GM21423 (cell line): Measurements from ENCODE around the gene CREG2.
"Not testable (repeated sequence)": the region's sequence is repeated elsewhere in the genome, so short reads cannot be mapped to it uniquely, and the experiment has no call there.

Source experiments
- ATAC-seq: cut with Tn5 transposase; IDR thresholded peaks from one replicate; pipeline ENCODE4 v1.9.1; 2021; ENCODE audit warnings: mild to moderate bottlenecking, moderate library complexity; ENCODE audit not compliant: unreplicated experiment

CREG2 gene

GRCh38 chr2:101374821-101375561 is 12.3 kb downstream of the CREG2 start:
- no peak for ATAC-seq

- no peak for ATAC-seq
Measured at GRCh38 chr2:101372792-101373191, 14.5 kb downstream of the CREG2 start.

GRCh38 chr2:101371636-101372035 is 15.7 kb downstream of the CREG2 start:
- no peak for ATAC-seq

GRCh38 chr2:101369100-101369499 is 18.2 kb downstream of the CREG2 start:
- ATAC-seq = no peak

GRCh38 chr2:101368376-101368775 is 18.9 kb downstream of the CREG2 start:
- no peak for ATAC-seq

GRCh38 chr2:101367508-101367907 is 19.8 kb downstream of the CREG2 start:
- no peak for ATAC-seq

- no peak for ATAC-seq
Measured at GRCh38 chr2:101364878-101365277, 22.4 kb downstream of the CREG2 start.

- ATAC-seq = no peak
Measured at GRCh38 chr2:101362777-101363176, 24.5 kb downstream of the CREG2 start.

GRCh38 chr2:101362316-101362715 is 25.0 kb downstream of the CREG2 start:
- ATAC-seq = no peak

- ATAC-seq = no peak
Measured at GRCh38 chr2:101361522-101361921, 25.8 kb downstream of the CREG2 start.

GRCh38 chr2:101361121-101361520 is 26.2 kb downstream of the CREG2 start:
- no peak for ATAC-seq

- no peak for ATAC-seq
Measured at GRCh38 chr2:101360232-101360631, 27.1 kb downstream of the CREG2 start.

GRCh38 chr2:101359410-101359954 is 27.8 kb downstream of the CREG2 start:
- no peak for ATAC-seq

GRCh38 chr2:101357376-101357775 is 29.9 kb downstream of the CREG2 start:
- no peak for ATAC-seq

GRCh38 chr2:101356521-101356920 is 30.8 kb downstream of the CREG2 start:
- ATAC-seq = no peak

- ATAC-seq = no peak
Measured at GRCh38 chr2:101356055-101356454, 31.2 kb downstream of the CREG2 start.

- no peak for ATAC-seq
Measured at GRCh38 chr2:101355401-101356054, 31.8 kb downstream of the CREG2 start.

GRCh38 chr2:101354420-101355311 is 32.6 kb downstream of the CREG2 start:
- no peak for ATAC-seq

GRCh38 chr2:101352631-101353030 is 34.7 kb downstream of the CREG2 start:
- ATAC-seq = not testable (repeated sequence)

GRCh38 chr2:101351207-101351606 is 36.1 kb downstream of the CREG2 start:
- ATAC-seq = no peak
